M059J (cell line): Measurements from ENCODE around the gene SMPD2. TPM values are rescaled to one million over a fixed set of nuclear protein-coding genes. Genes with fewer than 3 reads are reported as not detected.

Experiments
- DNase-seq: peaks from one replicate; pipeline ENCODE4 v3.0.0-alpha.2; 2012; ENCODE audit warnings: low read depth
- total RNA-seq: library from RNA; depleted of rRNA; stranded (reverse); fragments of >200 nt; shearing (Covaris generic); gene quantifications from 2 replicates; pipeline ENCODE4 v1.2.3, GENCODE V29; 2014; rRNA removed

The SMPD2 gene, protein sequence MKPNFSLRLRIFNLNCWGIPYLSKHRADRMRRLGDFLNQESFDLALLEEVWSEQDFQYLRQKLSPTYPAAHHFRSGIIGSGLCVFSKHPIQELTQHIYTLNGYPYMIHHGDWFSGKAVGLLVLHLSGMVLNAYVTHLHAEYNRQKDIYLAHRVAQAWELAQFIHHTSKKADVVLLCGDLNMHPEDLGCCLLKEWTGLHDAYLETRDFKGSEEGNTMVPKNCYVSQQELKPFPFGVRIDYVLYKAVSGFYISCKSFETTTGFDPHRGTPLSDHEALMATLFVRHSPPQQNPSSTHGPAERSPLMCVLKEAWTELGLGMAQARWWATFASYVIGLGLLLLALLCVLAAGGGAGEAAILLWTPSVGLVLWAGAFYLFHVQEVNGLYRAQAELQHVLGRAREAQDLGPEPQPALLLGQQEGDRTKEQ
- 10.9 and 14.6 TPM in 2 replicates for total RNA-seq

DNA sequence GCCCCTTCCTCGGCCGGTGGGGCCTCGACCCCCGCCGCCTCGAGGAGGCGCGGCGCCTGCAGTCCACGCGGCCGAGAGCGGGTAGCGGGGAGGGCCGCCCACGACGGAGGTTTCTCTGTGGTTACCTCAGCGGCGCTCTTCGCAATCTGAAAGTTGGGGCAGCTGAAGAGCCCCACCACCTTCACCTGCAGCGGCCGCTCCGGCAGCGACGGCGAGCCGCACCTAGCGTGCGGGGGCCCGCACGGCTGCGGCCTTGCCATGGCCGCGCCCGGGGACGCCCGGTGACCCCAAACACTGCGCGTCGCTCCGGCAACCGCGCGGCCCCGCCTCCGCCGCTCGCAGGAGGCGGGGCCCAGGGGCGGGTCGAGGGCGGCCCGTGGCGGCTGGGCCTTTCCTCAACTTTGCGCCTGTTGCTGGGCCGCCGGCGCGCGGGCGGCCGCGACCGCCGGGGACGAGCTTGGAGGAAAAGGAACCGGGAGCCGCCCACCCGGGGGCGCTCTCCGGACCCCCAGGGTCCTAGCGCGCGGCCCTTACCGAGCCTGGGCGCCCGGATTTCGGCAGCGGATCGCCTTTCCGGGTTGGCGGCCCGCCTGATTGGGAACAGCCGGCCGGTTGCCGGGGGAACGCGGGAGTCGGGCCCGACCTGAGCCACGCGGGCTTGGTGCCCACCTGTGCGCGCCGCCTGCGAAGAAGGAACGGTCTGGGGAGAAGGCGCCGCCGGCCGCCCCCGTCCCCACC is at the start of gene SMPD2, which contains the start of gene PPIL6:
TSS of gene SMPD2 (plus strand) at position 394 of the 738 bp plus-strand sequence. CDS start 398 bp downstream, outside the sequence.
TSS of gene PPIL6 (minus strand) at position 298 of the 738 bp plus-strand sequence. CDS start at position 260, 38 bp downstream.
- DNase-seq: peak; percentile 89

DNA sequence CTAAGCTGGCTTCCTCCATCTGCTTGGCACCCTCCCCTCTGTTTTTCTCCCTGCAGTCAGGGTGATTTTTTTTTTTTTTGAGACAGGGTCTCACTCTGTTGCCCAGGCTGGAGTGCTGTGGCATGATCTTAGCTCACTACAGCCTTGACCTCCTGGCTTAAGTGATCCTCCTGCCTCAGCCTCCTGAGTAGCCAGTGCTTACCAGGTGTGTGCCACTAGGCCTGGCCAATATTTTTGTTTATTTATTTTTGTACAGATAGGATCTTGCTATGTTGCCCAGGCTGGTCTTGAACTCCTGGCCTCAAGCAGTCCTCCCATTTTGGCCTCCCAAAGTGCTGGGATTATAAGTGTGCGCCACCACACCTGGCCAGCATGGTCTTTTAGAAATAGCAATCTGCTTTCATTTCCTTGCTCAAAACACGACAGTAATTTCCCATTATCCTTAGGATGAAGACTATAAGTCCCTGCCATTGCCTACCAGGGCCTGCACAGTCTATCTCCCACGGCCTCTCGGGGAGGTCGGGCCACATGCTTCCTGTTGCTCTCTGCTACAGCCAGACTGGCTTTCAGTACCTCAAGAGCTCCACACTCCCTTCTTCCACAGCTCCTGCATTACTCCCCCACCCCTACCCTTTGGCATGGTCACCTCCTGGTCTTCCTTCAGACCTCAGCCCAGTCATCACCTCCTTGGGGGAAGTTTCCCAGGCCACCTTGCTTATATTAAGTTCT is 47.2 kb upstream of the SMPD2 start:
- no peak for DNase-seq

DNA sequence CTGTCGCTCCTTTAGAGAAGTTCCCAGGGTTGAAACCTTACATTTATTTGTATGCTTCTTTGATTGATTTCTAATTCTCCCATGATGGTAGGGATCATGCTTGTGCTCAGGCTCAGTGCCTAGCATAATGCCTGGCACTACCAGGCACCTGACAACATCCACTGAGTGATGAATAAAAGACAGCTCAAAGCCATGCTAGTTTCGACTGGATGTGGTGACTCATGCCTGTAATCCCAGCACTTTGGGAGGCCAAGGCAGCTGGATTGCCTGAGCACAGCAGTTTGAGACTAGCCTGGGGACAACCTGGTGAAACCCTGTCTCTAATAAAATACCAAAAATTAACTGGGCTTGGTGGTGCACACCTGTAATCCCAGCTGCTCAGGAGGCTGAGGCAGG is 46.6 kb upstream of the SMPD2 start:
- DNase-seq: peak; percentile 76

DNA sequence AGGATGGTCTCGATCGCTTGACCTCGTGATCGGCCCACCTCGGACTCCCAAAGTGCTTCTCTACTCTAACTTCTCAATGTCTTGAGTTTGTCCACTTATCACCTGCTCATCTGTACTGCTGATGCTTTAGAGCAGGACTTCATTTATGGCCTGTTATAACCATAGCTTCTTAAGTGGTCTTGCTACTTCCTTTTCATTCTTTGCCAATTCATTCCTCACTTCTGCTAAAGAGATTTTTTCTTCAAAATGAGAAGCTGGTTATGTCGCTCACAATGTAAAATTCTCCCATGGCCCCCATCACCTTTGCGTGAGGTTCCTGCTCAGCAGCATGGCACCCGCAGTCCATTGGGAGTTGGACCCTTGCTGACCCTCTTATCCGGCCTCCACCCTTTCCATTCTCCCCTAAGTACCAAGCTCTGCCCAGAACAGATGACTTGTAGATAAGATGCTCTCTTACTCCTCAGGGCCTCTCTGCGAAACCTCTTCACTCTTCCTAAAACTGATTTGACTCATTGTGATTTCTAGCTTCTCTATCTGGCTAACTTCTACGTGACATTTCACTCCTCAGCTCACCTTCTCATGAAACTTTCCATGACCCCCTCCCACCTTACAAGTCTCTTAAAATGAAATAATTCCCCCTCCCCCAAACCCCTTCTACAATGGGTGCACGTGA is 44.3 kb upstream of the SMPD2 start:
- no peak for DNase-seq

DNA sequence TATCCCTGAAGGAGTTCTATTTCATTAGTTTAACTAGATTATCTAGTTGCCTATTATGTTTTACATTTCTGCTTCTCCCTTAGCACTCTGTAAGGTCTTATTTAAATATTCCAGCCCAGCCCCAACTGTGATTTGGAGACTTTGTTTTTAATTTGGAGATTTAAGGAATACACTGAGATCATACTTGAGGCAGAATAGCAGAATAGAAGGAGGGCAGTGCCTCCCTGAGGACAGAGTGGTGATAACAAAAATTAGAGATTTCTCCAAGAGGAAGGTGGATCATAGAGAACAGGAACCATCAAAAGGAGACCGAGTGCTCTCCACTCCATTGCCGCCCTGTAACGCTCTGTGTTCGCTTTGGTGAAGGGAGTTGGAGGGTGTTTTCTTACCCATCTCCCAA is 43.5 kb upstream of the SMPD2 start:
- no peak for DNase-seq

DNA sequence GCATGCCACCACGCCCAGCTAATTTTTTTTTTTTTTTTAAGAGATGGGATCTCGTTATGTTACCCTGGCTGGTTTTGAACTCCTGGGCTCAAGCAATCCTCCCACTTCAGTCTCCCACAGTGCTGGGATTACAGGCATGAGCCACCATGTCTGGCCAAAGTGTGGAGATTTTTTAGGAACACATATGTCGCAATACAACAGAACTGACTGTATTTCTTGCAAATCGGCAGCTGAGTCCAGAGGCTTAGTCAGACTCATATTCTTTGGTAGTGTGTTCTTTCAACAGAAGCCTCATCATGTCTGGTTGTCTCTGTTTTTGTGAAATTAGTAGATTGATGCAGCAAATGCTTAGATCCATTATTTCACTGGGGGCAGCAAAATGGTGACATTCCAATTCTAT is 34.3 kb upstream of the SMPD2 start:
- peak; percentile 32 for DNase-seq

DNA sequence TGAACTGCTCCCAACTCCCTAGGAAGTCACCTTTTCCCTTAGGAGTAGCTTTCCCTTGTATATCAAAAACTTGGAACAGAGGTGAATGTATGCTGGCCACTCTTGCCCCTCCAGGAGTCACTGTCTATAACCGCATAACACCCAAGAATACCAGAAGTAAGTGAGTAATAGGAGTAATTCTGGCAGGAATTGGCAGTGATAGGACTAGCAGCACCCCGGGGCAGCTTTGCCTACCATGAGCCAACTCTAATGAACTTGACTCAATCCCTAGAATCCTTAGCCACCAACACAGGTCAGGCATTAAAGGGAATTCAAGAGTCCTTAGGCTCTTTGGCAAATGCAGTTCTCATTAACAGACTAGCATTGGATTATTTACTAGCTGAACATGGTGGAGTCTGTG is 29.5 kb upstream of the SMPD2 start:
- peak; percentile 82 for DNase-seq

DNA sequence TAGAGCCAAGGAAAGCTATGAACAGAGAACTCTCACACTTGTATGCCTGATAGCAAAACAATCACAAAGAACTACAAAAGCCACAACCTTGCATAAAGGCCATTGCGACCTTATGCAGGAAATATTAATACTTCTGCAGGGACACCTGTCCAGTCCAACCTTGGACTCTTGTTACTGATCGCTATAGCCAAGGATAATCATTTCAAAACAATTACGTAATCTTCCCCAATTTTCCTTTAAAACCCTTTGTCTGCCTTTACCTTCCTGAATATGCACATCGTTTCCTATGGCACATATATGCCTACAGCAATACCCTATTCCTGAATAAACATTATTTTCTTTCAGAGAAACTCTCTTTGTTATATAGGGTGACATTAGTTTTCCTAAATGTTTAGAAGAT is 22.9 kb upstream of the SMPD2 start:
- DNase-seq: no peak

DNA sequence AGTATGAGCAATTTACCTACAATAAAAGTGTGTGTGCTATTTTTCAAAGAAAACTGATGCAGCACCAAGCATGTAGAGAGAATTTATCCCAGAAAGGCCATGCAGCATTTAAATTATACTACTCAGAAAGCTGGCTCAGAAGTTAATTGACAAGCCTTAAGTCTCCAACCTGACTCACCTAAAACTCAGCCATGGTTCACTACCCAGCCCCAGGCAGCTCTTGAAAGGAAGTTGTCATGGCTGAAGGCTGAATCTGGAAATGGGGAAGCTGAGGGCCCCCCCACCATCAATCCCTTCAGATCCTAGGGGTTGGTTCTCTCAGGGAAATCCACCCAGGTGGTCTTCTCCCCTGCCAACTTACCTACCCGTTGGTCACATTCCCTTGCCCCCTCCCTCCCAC is 19.8 kb upstream of the SMPD2 start:
- peak; percentile 86 for DNase-seq

DNA sequence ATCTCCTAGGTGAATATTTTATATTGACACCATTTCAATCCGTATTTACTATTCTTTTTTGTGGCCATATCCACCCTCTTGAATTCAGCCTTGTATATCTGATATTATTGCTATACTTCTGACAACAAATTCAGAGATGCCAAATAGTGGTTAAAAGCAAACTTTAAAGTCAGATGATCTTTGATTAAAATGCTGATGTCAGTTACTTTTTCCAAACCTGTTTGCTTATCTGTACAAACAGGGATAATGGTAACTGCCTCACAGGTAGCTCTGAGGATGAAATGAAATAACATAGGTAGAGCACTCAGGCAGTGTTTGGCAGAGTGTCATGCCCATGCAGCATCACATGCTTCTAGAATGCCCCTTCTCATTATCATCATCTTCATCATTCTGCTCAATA is 19.3 kb upstream of the SMPD2 start:
- DNase-seq: no peak

DNA sequence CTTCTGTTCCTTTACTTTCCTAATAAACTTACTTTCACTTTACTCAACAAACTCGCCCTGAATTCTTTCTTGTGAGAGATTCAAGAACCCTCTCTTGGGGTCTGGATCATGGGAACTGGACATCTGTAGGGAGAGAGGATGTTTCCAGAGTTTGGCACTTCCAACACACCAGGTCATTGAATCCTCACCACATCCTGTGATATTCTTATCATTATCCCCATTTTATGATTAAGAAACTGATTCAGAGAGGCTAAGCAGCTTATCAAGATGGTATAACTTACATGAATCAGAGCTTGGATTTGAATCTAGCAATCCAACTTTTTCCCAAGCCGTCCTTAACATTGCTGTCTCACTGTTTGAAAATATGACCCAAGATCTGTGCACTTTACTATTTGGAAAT is 15.6 kb upstream of the SMPD2 start:
- peak; percentile 73 for DNase-seq

DNA sequence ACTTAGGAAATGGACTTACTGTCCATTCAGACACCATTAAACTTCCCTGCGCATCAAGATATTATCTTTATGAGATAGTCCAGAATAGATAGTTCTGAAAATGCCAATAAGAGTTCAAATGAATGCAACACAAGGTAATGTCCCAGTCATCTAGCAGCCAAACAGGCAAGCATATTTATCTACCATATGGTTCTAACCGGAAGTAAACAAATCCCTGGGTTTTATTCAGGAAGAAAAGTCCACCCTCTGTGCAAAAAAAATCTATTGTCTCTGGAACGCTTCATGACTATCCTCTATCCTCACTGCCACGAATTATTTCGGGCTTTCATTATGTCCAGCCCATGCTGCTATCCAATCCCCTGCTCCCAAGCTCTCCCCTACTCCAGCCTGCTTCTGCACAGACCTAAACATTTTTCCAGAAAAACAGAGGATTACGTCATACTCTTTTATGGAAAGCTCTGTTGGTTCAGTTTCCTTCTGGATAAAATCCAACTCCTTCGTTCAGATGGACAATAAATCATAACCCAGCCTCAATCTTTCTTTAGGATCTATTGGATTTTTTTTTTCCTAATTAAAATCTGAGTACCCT is 11.5 kb upstream of the SMPD2 start:
- peak; percentile 46 for DNase-seq

DNA sequence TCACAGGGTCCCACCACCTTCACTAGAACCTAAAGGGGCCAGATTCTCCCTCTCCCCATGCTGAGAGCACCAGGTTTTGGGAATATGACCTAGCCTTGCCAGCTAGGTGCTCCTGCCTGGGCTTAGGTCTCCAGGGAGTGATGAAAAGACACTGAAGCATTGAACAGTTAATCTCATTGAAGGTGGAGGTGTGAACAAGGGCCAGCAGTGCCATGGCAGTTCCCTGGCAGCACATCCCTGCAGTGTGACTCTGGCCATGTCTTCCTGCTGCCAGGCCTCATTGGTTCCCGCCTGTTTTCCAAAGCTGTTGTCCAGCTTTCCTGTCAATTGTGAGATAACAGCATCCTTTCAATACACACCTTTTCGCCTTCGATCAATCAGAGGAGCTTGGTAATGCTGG is 11.0 kb upstream of the SMPD2 start:
- no peak for DNase-seq

DNA sequence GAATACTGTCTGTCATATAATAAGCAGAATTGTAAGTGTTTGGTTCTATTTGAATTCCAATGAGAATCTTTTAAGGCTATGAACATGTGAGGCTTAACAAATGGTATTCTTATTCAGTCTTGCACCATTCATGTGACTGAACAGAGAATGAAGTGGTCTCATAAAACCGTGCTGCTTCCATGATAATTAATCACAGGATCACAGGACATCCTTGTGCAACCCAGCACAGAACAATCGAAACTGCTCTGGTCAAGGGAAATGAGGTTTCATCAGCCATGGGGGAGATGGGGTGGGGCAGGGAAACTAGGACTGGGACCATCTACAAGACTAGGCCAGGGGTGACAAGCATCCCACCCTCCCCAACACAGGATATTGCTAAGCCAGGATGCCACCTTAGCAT is 6.1 kb upstream of the SMPD2 start:
- DNase-seq: no peak

DNA sequence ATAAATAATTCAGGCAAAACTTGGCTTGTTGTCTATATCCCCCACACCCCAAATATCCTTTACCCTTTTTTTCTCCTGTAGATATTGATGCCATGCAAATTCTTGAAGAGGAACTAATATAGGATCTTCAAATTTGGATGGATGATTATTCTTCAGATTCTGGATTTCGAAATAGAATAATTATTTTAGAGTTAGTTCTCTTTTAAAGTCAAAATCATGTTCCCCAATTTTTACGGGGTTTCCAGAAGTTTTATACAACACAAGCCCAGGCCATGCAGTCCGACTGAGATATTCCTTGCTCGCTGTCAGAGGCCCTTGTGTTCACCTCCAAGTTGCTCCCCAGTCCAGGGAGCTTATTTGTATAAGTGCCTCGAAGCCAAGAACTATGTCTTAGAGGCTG is 4.5 kb upstream of the SMPD2 start:
- no peak for DNase-seq

DNA sequence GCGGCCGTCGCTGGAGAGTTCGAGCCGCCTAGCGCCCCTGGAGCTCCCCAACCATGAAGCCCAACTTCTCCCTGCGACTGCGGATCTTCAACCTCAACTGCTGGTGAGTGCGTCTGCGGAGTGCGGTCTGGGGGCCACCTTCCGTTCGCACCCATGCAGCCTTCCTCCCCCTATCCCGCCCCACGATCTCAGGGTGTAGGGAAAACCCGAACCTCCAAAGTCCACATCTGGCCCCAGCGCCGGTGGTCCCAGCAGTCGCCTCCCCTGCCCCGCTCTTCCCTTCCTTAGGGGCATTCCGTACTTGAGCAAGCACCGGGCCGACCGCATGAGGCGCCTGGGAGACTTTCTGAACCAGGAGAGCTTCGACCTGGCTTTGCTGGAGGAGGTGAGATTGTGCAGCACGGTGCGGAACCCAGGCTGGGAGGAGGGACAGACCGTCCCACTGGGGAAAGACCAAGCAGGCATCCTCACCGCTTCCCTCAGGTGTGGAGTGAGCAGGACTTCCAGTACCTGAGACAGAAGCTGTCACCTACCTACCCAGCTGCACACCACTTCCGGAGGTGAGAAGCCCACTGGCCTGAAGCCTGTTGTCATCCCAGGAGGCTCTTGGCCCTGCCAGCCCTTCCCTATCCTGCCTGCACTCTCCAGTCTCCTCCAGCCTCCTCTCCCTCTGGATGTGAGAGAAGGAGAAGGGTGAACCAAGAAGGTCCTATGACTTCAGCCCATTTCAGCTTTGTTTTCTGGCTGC is 719 bp downstream of the SMPD2 start:
- DNase-seq: peak; percentile 68

DNA sequence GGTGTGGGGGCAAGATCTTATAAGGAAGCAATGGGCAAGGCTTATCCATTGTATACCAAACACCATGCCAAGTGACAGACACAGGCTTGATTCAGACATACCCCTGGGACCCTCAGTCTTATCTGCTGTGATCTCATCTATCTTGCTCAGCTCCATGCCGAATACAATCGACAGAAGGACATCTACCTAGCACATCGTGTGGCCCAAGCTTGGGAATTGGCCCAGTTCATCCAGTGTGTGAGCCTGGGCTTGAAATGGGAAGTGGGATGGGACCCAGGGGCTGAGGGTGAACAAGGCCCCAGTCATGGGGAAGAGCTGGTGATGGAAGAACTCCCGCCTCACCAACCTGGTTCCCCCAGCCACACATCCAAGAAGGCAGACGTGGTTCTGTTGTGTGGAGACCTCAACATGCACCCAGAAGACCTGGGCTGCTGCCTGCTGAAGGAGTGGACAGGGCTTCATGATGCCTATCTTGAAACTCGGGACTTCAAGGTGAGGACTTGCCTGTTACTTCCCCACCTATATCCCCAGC is 1.9 kb downstream of the SMPD2 start:
- DNase-seq: no peak

DNA sequence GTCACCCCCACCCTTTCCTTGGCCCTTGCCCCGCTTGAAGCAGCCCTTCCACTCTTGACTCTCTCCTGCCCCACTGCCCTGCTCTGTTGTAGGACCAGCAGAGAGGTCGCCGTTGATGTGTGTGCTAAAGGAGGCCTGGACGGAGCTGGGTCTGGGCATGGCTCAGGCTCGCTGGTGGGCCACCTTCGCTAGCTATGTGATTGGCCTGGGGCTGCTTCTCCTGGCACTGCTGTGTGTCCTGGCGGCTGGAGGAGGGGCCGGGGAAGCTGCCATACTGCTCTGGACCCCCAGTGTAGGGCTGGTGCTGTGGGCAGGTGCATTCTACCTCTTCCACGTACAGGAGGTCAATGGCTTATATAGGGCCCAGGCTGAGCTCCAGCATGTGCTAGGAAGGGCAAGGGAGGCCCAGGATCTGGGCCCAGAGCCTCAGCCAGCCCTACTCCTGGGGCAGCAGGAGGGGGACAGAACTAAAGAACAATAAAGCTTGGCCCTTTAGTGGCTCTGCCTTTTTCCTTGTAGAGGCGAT is 3.0 kb downstream of the SMPD2 start:
- no peak for DNase-seq

DNA sequence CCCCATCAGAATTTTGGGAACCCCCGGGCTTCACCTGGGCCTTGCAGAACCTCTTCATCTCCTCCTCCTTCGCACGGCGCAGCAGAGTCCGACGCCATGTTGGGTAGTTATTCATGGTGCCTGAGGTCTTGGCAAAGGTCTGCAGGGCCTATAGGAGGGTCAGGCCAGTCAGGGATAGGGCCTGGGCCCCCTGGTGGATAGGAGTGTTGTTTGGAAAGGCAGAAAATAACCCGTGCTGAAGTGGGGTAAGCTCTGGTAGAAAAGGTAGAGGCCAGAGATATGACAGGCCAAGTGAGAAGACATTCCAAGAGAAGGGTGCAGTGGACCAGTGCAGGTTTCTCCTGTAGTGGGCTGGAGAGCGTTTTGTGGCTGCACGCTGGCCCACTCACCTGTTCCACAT is 4.9 kb downstream of the SMPD2 start:
- DNase-seq: no peak

DNA sequence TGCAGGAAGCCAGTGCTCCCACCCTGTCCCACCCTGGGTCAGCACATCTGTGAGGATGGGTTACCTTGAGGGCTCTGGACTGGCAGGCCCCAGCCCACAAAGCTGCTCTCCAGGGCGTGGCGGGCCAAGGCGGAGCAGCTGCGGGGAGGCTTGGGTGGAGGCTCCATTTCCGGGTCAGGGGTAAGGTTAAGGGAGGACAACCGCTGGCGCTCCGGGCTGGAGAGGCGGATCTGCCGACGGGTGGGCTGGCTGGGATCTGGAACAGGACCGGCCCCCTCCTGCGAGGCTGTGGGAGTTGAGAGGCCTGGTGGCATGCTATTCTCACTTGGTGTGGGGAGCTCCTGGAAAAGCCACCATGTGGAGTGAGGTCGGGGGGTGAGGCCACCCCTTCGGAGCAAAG is 5.5 kb downstream of the SMPD2 start:
- DNase-seq: no peak
